Fibroblast of lung (primary cell): ENCODE data around the gene OR13C4.

Experiments
- EZH2 ChIP-seq: IDR thresholded peaks from 2 replicates; pipeline ENCODE4 v1.5.1; 2012; ENCODE audit warnings: low read length, control low read depth, mild to moderate bottlenecking; ENCODE audit errors: missing control alignments
- TF ChIP-seq, protein P1 (sequence below), 2 donors: IDR thresholded peaks in 1 of 2; conservative IDR thresholded peaks in 1 of 2; 1 replicate in 1 of 2; 2 replicates in 1 of 2; pipeline ENCODE4 v1.5.1; 2011 to 2012; ENCODE audit warnings: low read length in 2 of 2, control low read depth in 1 of 2, inconsistent platforms in 1 of 2, low read depth in 1 of 2, mild to moderate bottlenecking in 1 of 2

GRCh38 chr9:104503963-104504362 is 23.0 kb downstream of the OR13C4 start, which contains the start of gene OR13F1:
- TF ChIP-seq, protein P1, sequence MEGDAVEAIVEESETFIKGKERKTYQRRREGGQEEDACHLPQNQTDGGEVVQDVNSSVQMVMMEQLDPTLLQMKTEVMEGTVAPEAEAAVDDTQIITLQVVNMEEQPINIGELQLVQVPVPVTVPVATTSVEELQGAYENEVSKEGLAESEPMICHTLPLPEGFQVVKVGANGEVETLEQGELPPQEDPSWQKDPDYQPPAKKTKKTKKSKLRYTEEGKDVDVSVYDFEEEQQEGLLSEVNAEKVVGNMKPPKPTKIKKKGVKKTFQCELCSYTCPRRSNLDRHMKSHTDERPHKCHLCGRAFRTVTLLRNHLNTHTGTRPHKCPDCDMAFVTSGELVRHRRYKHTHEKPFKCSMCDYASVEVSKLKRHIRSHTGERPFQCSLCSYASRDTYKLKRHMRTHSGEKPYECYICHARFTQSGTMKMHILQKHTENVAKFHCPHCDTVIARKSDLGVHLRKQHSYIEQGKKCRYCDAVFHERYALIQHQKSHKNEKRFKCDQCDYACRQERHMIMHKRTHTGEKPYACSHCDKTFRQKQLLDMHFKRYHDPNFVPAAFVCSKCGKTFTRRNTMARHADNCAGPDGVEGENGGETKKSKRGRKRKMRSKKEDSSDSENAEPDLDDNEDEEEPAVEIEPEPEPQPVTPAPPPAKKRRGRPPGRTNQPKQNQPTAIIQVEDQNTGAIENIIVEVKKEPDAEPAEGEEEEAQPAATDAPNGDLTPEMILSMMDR (conservative IDR thresholded peaks at IDR 0.05 in 1 of 2, IDR thresholded peaks at IDR 0.05 in 1 of 2; ENCODE audit: low read depth in 1 of 2, low read length in 2 of 2), result no peak
- no peak for TF ChIP-seq EZH2
